GM12878 (cell line): ENCODE results near the gene SH3GL2. TPM values are rescaled to one million over a fixed set of nuclear protein-coding genes. Genes with fewer than 3 reads are reported as not detected.

Experiments used
- ATAC-seq: fragments of 200-7000 bp; cut with Tn5 transposase; 3 replicates; pipeline ENCODE4 v1.9.1; 2020; ENCODE audit warnings: mild to moderate bottlenecking, moderate library complexity
- BruUV-seq: library from RNA; stranded (reverse); fragments of 400-500 nt; replicated peaks from 2 replicates; lab custom pipeline; 2021; lab: Mats Ljungman, UMichigan
- CTCF ChIA-PET: fragments of 300-600 bp; sonication (Branson Sonifier 250); formaldehyde crosslinking; extraction: SDS; loops from one replicate; lab custom pipeline; 2021; ENCODE audit warnings: inconsistent platforms; lab: Yijun Ruan, JAX
- POLR2A ChIA-PET: fragments of 350-600 bp; formaldehyde crosslinking; extraction: SDS; loops from one replicate; lab custom pipeline; 2021; ENCODE audit warnings: inconsistent platforms; lab: Charles Lee
- RAD21 ChIA-PET: fragments of 300-600 bp; sonication (Branson Sonifier 250); formaldehyde crosslinking; loops from one replicate; lab custom pipeline; 2023; ENCODE audit warnings: antibody characterized with exemption; ENCODE audit not compliant: unreplicated experiment; lab: Charles Lee
- SMC1A ChIA-PET: fragments of 300-600 bp; sonication (Branson Sonifier 250); formaldehyde crosslinking; loops from one replicate; lab custom pipeline; 2023; ENCODE audit not compliant: unreplicated experiment, uncharacterized antibody; lab: Charles Lee
- DNase-seq: peaks from one replicate; pipeline ENCODE4 v3.0.0-alpha.2; 2011; ENCODE audit warnings: low read depth, low spot score
- FAIRE-seq: peaks from 3 replicates; lab custom pipeline; 2011; peaks lifted over from hg19 to GRCh38; lab: Jason Lieb, UNC
- H2AFZ ChIP-seq: 2 replicates; pipeline ENCODE4 v1.6.0; 2011; ENCODE audit warnings: low read depth, low read length, control low read depth; ENCODE audit not compliant: control insufficient read depth
- H3K27ac ChIP-seq: 2 replicates; pipeline ENCODE4 v1.5.1; 2011; ENCODE audit warnings: control low read depth; ENCODE audit not compliant: control insufficient read depth, insufficient read depth
- H3K27me3 ChIP-seq, 2 experiments: replicated peaks in 1 of 2; 2 replicates each; pipeline versions ENCODE4 v1.6.0 to v1.6.1; 2011; ENCODE audit warnings: low read length in 1 of 2; ENCODE audit not compliant: control insufficient read depth in 2 of 2, insufficient read depth in 2 of 2
- H3K36me3 ChIP-seq, 2 experiments: 2 replicates each; pipeline ENCODE4 v1.5.1; 2011; ENCODE audit warnings: low read length in 1 of 2; ENCODE audit not compliant: control insufficient read depth in 2 of 2, insufficient read depth in 2 of 2
- H3K4me1 ChIP-seq: 2 replicates; pipeline ENCODE4 v1.6.1; 2011; ENCODE audit warnings: mild to moderate bottlenecking, low read length, moderate library complexity, mixed read lengths; ENCODE audit not compliant: control insufficient read depth, insufficient read depth
- H3K4me2 ChIP-seq: 2 replicates; pipeline ENCODE4 v1.6.0; 2011; ENCODE audit warnings: control low read depth; ENCODE audit not compliant: control insufficient read depth, insufficient read depth
- H3K4me3 ChIP-seq: fragments of 200-600 bp; sonication (generic); 2 replicates; pipeline ENCODE4 v1.5.1; 2016
- H3K79me2 ChIP-seq: 2 replicates; pipeline ENCODE4 v1.6.0; 2011; ENCODE audit warnings: low read length; ENCODE audit not compliant: control insufficient read depth, insufficient read depth
- H3K9ac ChIP-seq: 2 replicates; pipeline ENCODE4 v1.8.0; 2011; ENCODE audit warnings: low read length, control low read depth, mixed read lengths; ENCODE audit not compliant: control insufficient read depth, insufficient read depth
- H3K9me3 ChIP-seq: replicated peaks from 3 replicates; pipeline ENCODE4 v1.5.1; 2011; ENCODE audit warnings: mild to moderate bottlenecking, low read length; ENCODE audit not compliant: control insufficient read depth, insufficient read depth
- H4K20me1 ChIP-seq: 2 replicates; pipeline ENCODE4 v1.6.0; 2011; ENCODE audit not compliant: control insufficient read depth, insufficient read depth
- ATF7 ChIP-seq: fragments of 450-650 bp; IDR thresholded peaks from 2 replicates; pipeline ENCODE4 v1.6.1; 2016; ENCODE audit warnings: low read depth, mild to moderate bottlenecking
- CHD1 ChIP-seq: IDR thresholded peaks from 2 replicates; pipeline ENCODE4 v1.6.1; 2012; ENCODE audit warnings: low read depth, low read length, improper control_type of control experiment
- GATAD2B ChIP-seq: fragments of 450-650 bp; conservative IDR thresholded peaks from 2 replicates; pipeline ENCODE4 v1.6.1; 2017; ENCODE audit warnings: low read depth, mild to moderate bottlenecking, moderate library complexity
- HCFC1 ChIP-seq: fragments of 150-350 bp; IDR thresholded peaks from 2 replicates; pipeline ENCODE4 v1.6.1; 2014; ENCODE audit warnings: low read length
- JUNB ChIP-seq: IDR thresholded peaks from 2 replicates; pipeline ENCODE4 v1.6.1; 2016; ENCODE audit warnings: antibody characterized with exemption, mild to moderate bottlenecking
- MAX ChIP-seq: IDR thresholded peaks from 2 replicates; pipeline ENCODE4 v1.6.1; 2012; ENCODE audit warnings: low read depth, low read length, improper control_type of control experiment
- MTA3 ChIP-seq: IDR thresholded peaks from 2 replicates; pipeline ENCODE4 v1.6.1; 2012; ENCODE audit warnings: low read length, inconsistent platforms, borderline replicate concordance
- NBN ChIP-seq: fragments of 450-650 bp; IDR thresholded peaks from 2 replicates; pipeline ENCODE4 v1.6.1; 2016
- NFXL1 ChIP-seq: fragments of 450-650 bp; IDR thresholded peaks from 2 replicates; pipeline ENCODE4 v1.6.1; 2017; ENCODE audit warnings: antibody characterized with exemption, mild to moderate bottlenecking, borderline replicate concordance
- NFYA ChIP-seq: IDR thresholded peaks from 2 replicates; pipeline ENCODE4 v1.6.1; 2011; ENCODE audit warnings: low read depth, mild to moderate bottlenecking, low read length, improper control_type of control experiment, borderline replicate concordance
- PAX5 ChIP-seq: IDR thresholded peaks from 2 replicates; pipeline ENCODE4 v1.6.1; 2011; ENCODE audit warnings: low read depth, low read length, borderline replicate concordance
- RELB ChIP-seq: fragments of 450-650 bp; IDR thresholded peaks from 2 replicates; pipeline ENCODE4 v1.6.1; 2017; ENCODE audit warnings: low read depth, mild to moderate bottlenecking, moderate library complexity
- SMAD1 ChIP-seq: fragments of 450-650 bp; IDR thresholded peaks from 2 replicates; pipeline ENCODE4 v1.6.1; 2018; ENCODE audit warnings: mild to moderate bottlenecking, low read depth; ENCODE audit not compliant: partially characterized antibody
- SMAD5 ChIP-seq: IDR thresholded peaks from 2 replicates; pipeline ENCODE4 v1.6.1; 2016; ENCODE audit warnings: antibody characterized with exemption, low read depth
- SMARCA5 ChIP-seq: fragments of 450-650 bp; IDR thresholded peaks from 2 replicates; pipeline ENCODE4 v1.6.1; 2017; ENCODE audit warnings: mild to moderate bottlenecking
- TARDBP ChIP-seq: IDR thresholded peaks from 2 replicates; pipeline ENCODE4 v1.6.1; 2016; ENCODE audit warnings: borderline replicate concordance
- ZBED1 ChIP-seq: IDR thresholded peaks from 2 replicates; pipeline ENCODE4 v1.6.1; 2016; ENCODE audit warnings: borderline replicate concordance
- ZNF207 ChIP-seq: fragments of 450-650 bp; IDR thresholded peaks from 2 replicates; pipeline ENCODE4 v1.6.1; 2014; ENCODE audit warnings: antibody characterized with exemption, mild to moderate bottlenecking, borderline replicate concordance
- ZNF24 ChIP-seq: fragments of 450-650 bp; IDR thresholded peaks from 2 replicates; pipeline ENCODE4 v1.6.1; 2017; ENCODE audit warnings: antibody characterized with exemption, mild to moderate bottlenecking
- WGBS: methylation state at CpG from one replicate; pipeline ENCODE4 v1.1.6; 2016; ENCODE audit warnings: low lambda C conversion rate; ENCODE audit not compliant: insufficient replicate concordance, insufficient coverage; ENCODE audit errors: missing lambda C conversion rate; 5-methylcytosine and 5-hydroxymethylcytosine counted together
- in situ Hi-C: fragments of 300-500 bp; cut with MboI; formaldehyde crosslinking; loops from 9 replicates; pipeline ENCODE4 v1.14.3; 2018; ENCODE audit warnings: mixed read lengths
- intact Hi-C: fragments of 100-400 bp; cut with micrococcal nuclease; formaldehyde crosslinking; loops from one replicate; pipeline ENCODE4 v1.14.2; 2022; ENCODE audit not compliant: unreplicated experiment
- polyA plus RNA-seq, 11 experiments: library from polyadenylated mRNA; depleted of rRNA in 4 of 11; unstranded in 6 of 11; stranded (reverse) in 5 of 11; fragments of >200 nt; fragmentation: Nextera tagmentation in 4 of 11; fragmentation: Illumina TruSeq in 1 of 11; extraction: Ambion mirVana in 4 of 11; extraction: Trizol in 1 of 11; gene quantifications; 1 replicate in 1 of 11; 2 replicates in 10 of 11; pipeline versions ENCODE4 v1.2.1 to v1.2.3, GENCODE V29; 2011 to 2016; ENCODE audit warnings: inconsistent platforms in 2 of 11, missing spikeins in 2 of 11, low read depth in 1 of 11
- total RNA-seq, 4 experiments: library from RNA; depleted of rRNA in 3 of 4; stranded (reverse); fragments of >200 nt in 3 of 4; fragmentation: Illumina TruSeq in 1 of 4; extraction: Trizol in 1 of 4; gene quantifications; 2 replicates each; pipeline versions ENCODE4 v1.2.1 to v1.2.3, GENCODE V29; 2013 to 2021
- TF ChIP-seq, protein P1 (sequence below): fragments of 450-650 bp; IDR thresholded peaks from 2 replicates; pipeline ENCODE4 v1.6.1; 2017; ENCODE audit warnings: mild to moderate bottlenecking, moderate library complexity

The SH3GL2 gene
- total and polyA plus RNA-seq, 10 of the 15 experiments (the other 5 are each of a cell fraction or from before 2014, with no cell fraction given), result not detected

- CTCF ChIA-PET, result no interaction called here
- 12% methylated on average over 3 of the region's 3 CpGs for WGBS
- RAD21 ChIA-PET, result no interaction called here
Measured at GRCh38 chr9:17742067-17742466, 163.2 kb downstream of the SH3GL2 start.

More at GRCh38 chr9:17742067-17742466, 163.2 kb downstream of the SH3GL2 start:
- Histone ChIP-seq H3K9ac (no peak overlapping the region), H3K4me1 (no peaks in the 10 kb centered on the region), H3K4me2 (no peak overlapping the region), H3K27me3 (no peaks in the 10 kb centered on the region), H4K20me1 (no peaks in the 10 kb centered on the region), H2AFZ (no peak overlapping the region), H3K79me2 (no peaks in the 10 kb centered on the region), H3K9me3 (no peaks in the 10 kb centered on the region), H3K27ac (no peak overlapping the region), H3K36me3 (no peaks in the 10 kb centered on the region), H3K4me3 (no peak overlapping the region)
- no TSS peak for BruUV-seq
- ChIA-PET POLR2A (no interaction called here), SMC1A (no interaction called here)
- in situ Hi-C loops (no loop called here), intact Hi-C loops (no loop called here)
- FAIRE-seq, result no peak
- no peak for ATAC-seq
- TF ChIP-seq TARDBP, result no peak
- TF ChIP-seq, protein P1, sequence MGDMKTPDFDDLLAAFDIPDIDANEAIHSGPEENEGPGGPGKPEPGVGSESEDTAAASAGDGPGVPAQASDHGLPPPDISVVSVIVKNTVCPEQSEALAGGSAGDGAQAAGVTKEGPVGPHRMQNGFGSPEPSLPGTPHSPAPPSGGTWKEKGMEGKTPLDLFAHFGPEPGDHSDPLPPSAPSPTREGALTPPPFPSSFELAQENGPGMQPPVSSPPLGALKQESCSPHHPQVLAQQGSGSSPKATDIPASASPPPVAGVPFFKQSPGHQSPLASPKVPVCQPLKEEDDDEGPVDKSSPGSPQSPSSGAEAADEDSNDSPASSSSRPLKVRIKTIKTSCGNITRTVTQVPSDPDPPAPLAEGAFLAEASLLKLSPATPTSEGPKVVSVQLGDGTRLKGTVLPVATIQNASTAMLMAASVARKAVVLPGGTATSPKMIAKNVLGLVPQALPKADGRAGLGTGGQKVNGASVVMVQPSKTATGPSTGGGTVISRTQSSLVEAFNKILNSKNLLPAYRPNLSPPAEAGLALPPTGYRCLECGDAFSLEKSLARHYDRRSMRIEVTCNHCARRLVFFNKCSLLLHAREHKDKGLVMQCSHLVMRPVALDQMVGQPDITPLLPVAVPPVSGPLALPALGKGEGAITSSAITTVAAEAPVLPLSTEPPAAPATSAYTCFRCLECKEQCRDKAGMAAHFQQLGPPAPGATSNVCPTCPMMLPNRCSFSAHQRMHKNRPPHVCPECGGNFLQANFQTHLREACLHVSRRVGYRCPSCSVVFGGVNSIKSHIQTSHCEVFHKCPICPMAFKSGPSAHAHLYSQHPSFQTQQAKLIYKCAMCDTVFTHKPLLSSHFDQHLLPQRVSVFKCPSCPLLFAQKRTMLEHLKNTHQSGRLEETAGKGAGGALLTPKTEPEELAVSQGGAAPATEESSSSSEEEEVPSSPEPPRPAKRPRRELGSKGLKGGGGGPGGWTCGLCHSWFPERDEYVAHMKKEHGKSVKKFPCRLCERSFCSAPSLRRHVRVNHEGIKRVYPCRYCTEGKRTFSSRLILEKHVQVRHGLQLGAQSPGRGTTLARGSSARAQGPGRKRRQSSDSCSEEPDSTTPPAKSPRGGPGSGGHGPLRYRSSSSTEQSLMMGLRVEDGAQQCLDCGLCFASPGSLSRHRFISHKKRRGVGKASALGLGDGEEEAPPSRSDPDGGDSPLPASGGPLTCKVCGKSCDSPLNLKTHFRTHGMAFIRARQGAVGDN, result no peak
- TF ChIP-seq SMAD5, result no peak
- no peak for TF ChIP-seq JUNB
- no peak for TF ChIP-seq SMARCA5
- no peak for TF ChIP-seq RELB
- no peak for TF ChIP-seq NBN
- no peak for TF ChIP-seq PAX5
- TF ChIP-seq MAX, result no peak
- TF ChIP-seq GATAD2B, result no peak
- no peak for TF ChIP-seq ATF7
- TF ChIP-seq CHD1, result no peak
- TF ChIP-seq NFYA, result no peak
- no peak for TF ChIP-seq ZBED1
- no peak for TF ChIP-seq NFXL1
- TF ChIP-seq ZNF207, result no peak
- TF ChIP-seq ZNF24, result no peak
- no peak for TF ChIP-seq SMAD1
- no peak for TF ChIP-seq HCFC1
- TF ChIP-seq MTA3, result no peak
- DNase-seq, result no peak
